GM13977 (cell line): ENCODE results near the gene GJA4.
"Not testable (repeated sequence)": the region's sequence is repeated elsewhere in the genome, so short reads cannot be mapped to it uniquely, and the experiment has no call there.

Experiments used
- DNase-seq: peaks from one replicate; pipeline ENCODE4 v3.0.0; 2012; ENCODE audit warnings: low spot score
- CTCF ChIP-seq: IDR thresholded peaks from 2 replicates; pipeline ENCODE4 v1.5.1; 2012; ENCODE audit warnings: mild to moderate bottlenecking, control low read depth; ENCODE audit not compliant: insufficient read depth; ENCODE audit errors: extremely low read depth, missing control alignments
- in situ Hi-C: fragments of 300-500 bp; cut with MboI; formaldehyde crosslinking; loops from one replicate; pipeline ENCODE4 v1.12.0; 2022; ENCODE audit warnings: low sequenced_read_pairs, low pct_unique_long_range_greater_than_20kb, mixed read lengths, inconsistent platforms; ENCODE audit not compliant: unreplicated experiment

The GJA4 gene

GRCh38 chr1:34763142-34763781, 29.5 kb upstream of the GJA4 start:
- no peak for TF ChIP-seq CTCF
- in situ Hi-C loops: no loop called here
- DNase-seq: no peak

GRCh38 chr1:34768856-34769255, 23.9 kb upstream of the GJA4 start:
- no peak for DNase-seq
- no peak for TF ChIP-seq CTCF
- in situ Hi-C loops: no loop called here

GRCh38 chr1:34770891-34771504, 21.8 kb upstream of the GJA4 start:
- in situ Hi-C loops: no loop called here
- no peak for TF ChIP-seq CTCF

GRCh38 chr1:34771573-34772371, 21.0 kb upstream of the GJA4 start:
- in situ Hi-C loops: no loop called here
- DNase-seq: no peak
- TF ChIP-seq CTCF: no peak

More at GRCh38 chr1:34770891-34771504, 21.8 kb upstream of the GJA4 start:
- no peak for DNase-seq

- DNase-seq, in situ Hi-C loops: not testable (repeated sequence)
These were observed 19.7 kb upstream of the GJA4 start for GRCh38 chr1:34773114-34773513.

- DNase-seq: no peak
- in situ Hi-C loops: no loop called here
- no peak for TF ChIP-seq CTCF
These were observed 17.8 kb upstream of the GJA4 start for GRCh38 chr1:34774957-34775356.

GRCh38 chr1:34776911-34777310, 15.9 kb upstream of the GJA4 start:
- DNase-seq: no peak
- in situ Hi-C loops: no loop called here
- TF ChIP-seq CTCF: no peak
